A172 (cell line): ENCODE results near the gene CACNA1C. TPM values are rescaled to one million over a fixed set of nuclear protein-coding genes. Genes with fewer than 3 reads are reported as not detected.
A peak's percentile ranks its signal among the peaks of the same experiment; 100 is the strongest.

Experiments
- DNase-seq: peaks from one replicate; pipeline ENCODE4 v3.0.0-alpha.2; 2015; ENCODE audit warnings: low spot score
- total RNA-seq: library from RNA; depleted of rRNA; stranded (reverse); fragments of >200 nt; shearing (Covaris generic); gene quantifications from 2 replicates; pipeline ENCODE4 v1.2.3, GENCODE V29; 2014

The CACNA1C gene
- total RNA-seq, 1 experiment from 2014 or later = 0.05 TPM

GRCh38 chr12:2319737-2320506 is 267.1 kb downstream of the CACNA1C start:
- DNase-seq = peak; percentile 42

- DNase-seq = no peak
Observed at GRCh38 chr12:2320841-2321240, 268.1 kb downstream of the CACNA1C start.

GRCh38 chr12:2322554-2323120 is 269.9 kb downstream of the CACNA1C start:
- DNase-seq = no peak

GRCh38 chr12:2323532-2324255 is 270.9 kb downstream of the CACNA1C start:
- DNase-seq = no peak

GRCh38 chr12:2324387-2324786 is 271.6 kb downstream of the CACNA1C start:
- DNase-seq = no peak

- no peak for DNase-seq
Observed at GRCh38 chr12:2325519-2325918, 272.7 kb downstream of the CACNA1C start.

GRCh38 chr12:2326470-2326869 is 273.7 kb downstream of the CACNA1C start:
- no peak for DNase-seq

GRCh38 chr12:2328661-2329060 is 275.9 kb downstream of the CACNA1C start:
- DNase-seq = no peak

GRCh38 chr12:2329661-2330210 is 276.9 kb downstream of the CACNA1C start:
- no peak for DNase-seq

GRCh38 chr12:2332236-2332635 is 279.4 kb downstream of the CACNA1C start:
- no peak for DNase-seq

- DNase-seq = no peak
Observed at GRCh38 chr12:2332947-2333346, 280.2 kb downstream of the CACNA1C start.

- DNase-seq = no peak
Observed at GRCh38 chr12:2333491-2334195, 280.9 kb downstream of the CACNA1C start.

GRCh38 chr12:2334271-2334670 is 281.5 kb downstream of the CACNA1C start:
- no peak for DNase-seq

GRCh38 chr12:2334689-2335088 is 281.9 kb downstream of the CACNA1C start:
- DNase-seq = no peak

GRCh38 chr12:2335109-2335508 is 282.3 kb downstream of the CACNA1C start:
- peak; percentile 49 for DNase-seq

GRCh38 chr12:2335513-2335912 is 282.7 kb downstream of the CACNA1C start:
- no peak for DNase-seq

- no peak for DNase-seq
Observed at GRCh38 chr12:2335916-2336315, 283.1 kb downstream of the CACNA1C start.

GRCh38 chr12:2336409-2336829 is 283.6 kb downstream of the CACNA1C start:
- peak; percentile 87 for DNase-seq

- no peak for DNase-seq
Observed at GRCh38 chr12:2337031-2338010, 284.5 kb downstream of the CACNA1C start.

- no peak for DNase-seq
Observed at GRCh38 chr12:2338381-2338780, 285.6 kb downstream of the CACNA1C start.

- peak; percentile 53 for DNase-seq
Observed at GRCh38 chr12:2338991-2339431, 286.2 kb downstream of the CACNA1C start.
